Liver (tissue), 3 donors: Measurements from ENCODE around the gene ARHGDIA.

Experiments
- ATF3 ChIP-seq: IDR thresholded peaks from 2 replicates; pipeline ENCODE4 v1.6.1; 2016; ENCODE audit warnings: antibody characterized with exemption
- CTCF ChIP-seq: fragments of 150-350 bp; IDR thresholded peaks from 2 replicates; pipeline ENCODE4 v1.5.1; 2017; ENCODE audit warnings: improper control_type of control experiment, low read depth, low read length; ENCODE audit not compliant: missing input control
- EGR1 ChIP-seq, 2 donors: IDR thresholded peaks; 2 replicates each; pipeline ENCODE4 v1.6.1; 2016 to 2018; ENCODE audit warnings: antibody characterized with exemption in 2 of 2, low read depth in 2 of 2
- FOXA1 ChIP-seq: IDR thresholded peaks from 2 replicates; pipeline ENCODE4 v1.6.1; 2016; ENCODE audit warnings: antibody characterized with exemption
- GABPA ChIP-seq, 2 donors: IDR thresholded peaks in 1 of 2; conservative IDR thresholded peaks in 1 of 2; 2 replicates each; pipeline ENCODE4 v1.6.1; 2016; ENCODE audit warnings: antibody characterized with exemption in 2 of 2, mild to moderate bottlenecking in 1 of 2, moderate library complexity in 1 of 2
- MAX ChIP-seq: IDR thresholded peaks from 2 replicates; pipeline ENCODE4 v1.6.1; 2016; ENCODE audit warnings: antibody characterized with exemption
- NR2F2 ChIP-seq: IDR thresholded peaks from 2 replicates; pipeline ENCODE4 v1.6.1; 2016; ENCODE audit warnings: antibody characterized with exemption
- RAD21 ChIP-seq, 2 donors: IDR thresholded peaks; 2 replicates each; pipeline ENCODE4 v1.6.1; 2016; ENCODE audit warnings: antibody characterized with exemption in 2 of 2, mild to moderate bottlenecking in 2 of 2
- REST ChIP-seq: IDR thresholded peaks from 2 replicates; pipeline ENCODE4 v1.6.1; 2016; ENCODE audit warnings: antibody characterized with exemption, mild to moderate bottlenecking
- SP1 ChIP-seq: IDR thresholded peaks from 2 replicates; pipeline ENCODE4 v1.6.1; 2018; ENCODE audit warnings: antibody characterized with exemption, mild to moderate bottlenecking
- TAF1 ChIP-seq: conservative IDR thresholded peaks from 2 replicates; pipeline ENCODE4 v1.6.1; 2016; ENCODE audit warnings: antibody characterized with exemption, mild to moderate bottlenecking
- YY1 ChIP-seq: IDR thresholded peaks from 2 replicates; pipeline ENCODE4 v1.6.1; 2016; ENCODE audit warnings: antibody characterized with exemption, mild to moderate bottlenecking
- ZBTB33 ChIP-seq: IDR thresholded peaks from 2 replicates; pipeline ENCODE4 v1.6.1; 2016; ENCODE audit warnings: antibody characterized with exemption
- donor health status: healthy.
- donor health status: healthy.

- TF ChIP-seq EGR1 (IDR thresholded peaks at IDR 0.05; ENCODE audit: low read depth in 2 of 2): no peak
- TF ChIP-seq CTCF: no peak
- no peak for TF ChIP-seq YY1
- TF ChIP-seq MAX: no peak
- TF ChIP-seq ATF3: no peak
- no peak for TF ChIP-seq RAD21 (IDR thresholded peaks at IDR 0.05)
- no peak for TF ChIP-seq REST
- no peak for TF ChIP-seq ZBTB33
- TF ChIP-seq GABPA (IDR thresholded peaks at IDR 0.05 in 1 of 2, conservative IDR thresholded peaks at IDR 0.05 in 1 of 2): no peak
- TF ChIP-seq TAF1: no peak
- TF ChIP-seq SP1: no peak
- no peak for TF ChIP-seq NR2F2
- TF ChIP-seq FOXA1: no peak
Measured at GRCh38 chr17:81904600-81905423, 33.7 kb upstream of the ARHGDIA start.
